ENCODE results near the gene MLYCD. TPM values are rescaled to one million over a fixed set of nuclear protein-coding genes. Genes with fewer than 3 reads are reported as not detected.

The MLYCD gene
- total RNA-seq, 4 donors from 2014 or later = 9.6 to 15.8 (median 12.3) TPM

- H3K9me3 ChIP-seq = no peaks in the 10 kb centered on the region
- WGBS = 89% methylated on average over 22 of the region's 22 CpGs
- no peak for TF ChIP-seq POLR2AphosphoS5 (IDR thresholded peaks at IDR 0.05)
- no peak for TF ChIP-seq CTCF (IDR thresholded peaks at IDR 0.05)
- no peak for TF ChIP-seq EP300 (IDR thresholded peaks at IDR 0.05)
- no peak for TF ChIP-seq POLR2A (IDR thresholded peaks at IDR 0.05; ENCODE audit: low read depth)
- H3K27ac ChIP-seq (replicated peaks in 1 of 4) = no peak overlapping the region
- intact Hi-C loops (cut with DNase I) = loop anchor here (5.0 kb wide), 1 partner anchor 539 kb away; the partner anchor contains the start of gene MEAK7
- H3K4me3 ChIP-seq = no peak overlapping the region
- peaks cover 54 to 80% (median 71%) of the 10 kb centered on the region in 4 donors for H3K36me3 ChIP-seq
- DNase-seq (ENCODE audit: extremely low spot score) = no peak
- peaks cover 0 to 6% (median 0%) of the 10 kb centered on the region in 4 donors for H3K27me3 ChIP-seq
- peaks cover 3 to 6% (median 6%) of the 10 kb centered on the region in 4 donors for H3K4me1 ChIP-seq
These were observed 64.6 kb downstream of the MLYCD start for GRCh38 chr16:83963277-83964119.

DNA sequence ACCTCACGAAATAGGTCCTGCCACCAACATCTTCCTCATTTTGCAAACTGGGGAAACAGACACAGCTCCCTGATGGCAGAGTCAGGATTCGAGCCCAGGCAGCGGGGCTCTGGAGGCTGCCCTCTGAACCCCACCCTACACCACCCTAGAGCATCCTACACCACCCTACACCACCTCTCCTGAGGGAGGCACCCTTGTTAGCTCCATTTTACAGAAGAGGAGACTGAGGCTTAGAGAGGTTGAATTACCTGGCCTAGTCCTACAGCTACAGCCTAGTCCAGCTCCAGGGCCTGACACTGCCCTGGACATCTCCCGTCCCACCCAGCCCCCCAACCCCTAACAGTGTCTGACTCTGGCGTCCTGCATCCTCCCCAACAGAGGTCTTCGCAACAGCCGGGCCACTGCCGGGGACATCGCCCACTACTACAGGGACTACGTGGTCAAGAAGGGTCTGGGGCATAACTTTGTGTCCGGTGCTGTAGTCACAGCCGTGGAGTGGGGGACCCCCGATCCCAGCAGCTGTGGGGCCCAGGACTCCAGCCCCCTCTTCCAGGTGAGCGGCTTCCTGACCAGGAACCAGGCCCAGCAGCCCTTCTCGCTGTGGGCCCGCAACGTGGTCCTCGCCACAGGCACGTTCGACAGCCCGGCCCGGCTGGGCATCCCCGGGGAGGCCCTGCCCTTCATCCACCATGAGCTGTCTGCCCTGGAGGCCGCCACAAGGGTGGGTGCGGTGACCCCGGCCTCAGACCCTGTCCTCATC lies 65.9 kb downstream of the MLYCD start:
- intact Hi-C loops (cut with DNase I) = loop anchor here (5.0 kb wide), 2 partner anchors 522 to 537 kb away; partner anchors contain the start of gene MEAK7
- Histone ChIP-seq H3K36me3 (peaks cover 42 to 67% (median 57%) of the 10 kb centered on the region in 4 donors), H3K27me3 (peaks cover 0 to 19% (median 0%) of the 10 kb centered on the region in 4 donors)

GRCh38 chr16:83965444-83966152 lies 66.7 kb downstream of the MLYCD start:
- Histone ChIP-seq H3K27ac (replicated peaks in 1 of 4) (no peak overlapping the region), H3K4me3 (no peak overlapping the region), H3K36me3 (peaks cover 36 to 59% (median 50%) of the 10 kb centered on the region in 4 donors), H3K9me3 (no peaks in the 10 kb centered on the region), H3K4me1 (peaks cover 0 to 14% (median 10%) of the 10 kb centered on the region in 4 donors), H3K27me3 (peaks cover 0 to 24% (median 0%) of the 10 kb centered on the region in 4 donors)
- intact Hi-C loops (cut with DNase I) = loop anchor here (5.0 kb wide), 1 partner anchor 522 kb away; no protein-coding TSS in a partner anchor
- no peak for DNase-seq (ENCODE audit: extremely low spot score)
- no peak for TF ChIP-seq POLR2A (IDR thresholded peaks at IDR 0.05; ENCODE audit: low read depth)
- no peak for TF ChIP-seq POLR2AphosphoS5 (IDR thresholded peaks at IDR 0.05)
- TF ChIP-seq CTCF (IDR thresholded peaks at IDR 0.05) = no peak
- TF ChIP-seq EP300 (IDR thresholded peaks at IDR 0.05) = no peak
- WGBS = 90% methylated on average over 6 of the region's 36 CpGs

More for the DNA sequence above, 65.9 kb downstream of the MLYCD start:
- Histone ChIP-seq H3K4me1 (peaks cover 0 to 14% (median 10%) of the 10 kb centered on the region in 4 donors), H3K9me3 (no peaks in the 10 kb centered on the region), H3K27ac (replicated peaks in 1 of 4) (no peak overlapping the region), H3K4me3 (no peak overlapping the region)
- WGBS = 92% methylated on average over 6 of the region's 26 CpGs
- no peak for DNase-seq (ENCODE audit: extremely low spot score)
- no peak for TF ChIP-seq CTCF (IDR thresholded peaks at IDR 0.05)
- TF ChIP-seq EP300 (IDR thresholded peaks at IDR 0.05) = no peak
- TF ChIP-seq POLR2A (IDR thresholded peaks at IDR 0.05; ENCODE audit: low read depth) = no peak
- TF ChIP-seq POLR2AphosphoS5 (IDR thresholded peaks at IDR 0.05) = no peak

- 85% methylated on average over 10 of the region's 13 CpGs for WGBS
- H3K36me3 ChIP-seq = peaks cover 29 to 53% (median 43%) of the 10 kb centered on the region in 4 donors
These were observed 67.3 kb downstream of the MLYCD start for GRCh38 chr16:83966153-83966696.

More at GRCh38 chr16:83966153-83966696, 67.3 kb downstream of the MLYCD start:
- no peak for TF ChIP-seq POLR2AphosphoS5 (IDR thresholded peaks at IDR 0.05)
- no peak for TF ChIP-seq EP300 (IDR thresholded peaks at IDR 0.05)
- no peak for TF ChIP-seq POLR2A (IDR thresholded peaks at IDR 0.05; ENCODE audit: low read depth)
- TF ChIP-seq CTCF (IDR thresholded peaks at IDR 0.05) = no peak
- peaks cover 0 to 14% (median 10%) of the 10 kb centered on the region in 4 donors for H3K4me1 ChIP-seq
- H3K27me3 ChIP-seq = peaks cover 0 to 24% (median 0%) of the 10 kb centered on the region in 4 donors
- H3K4me3 ChIP-seq = no peak overlapping the region
- no peaks in the 10 kb centered on the region for H3K9me3 ChIP-seq
- no peak overlapping the region for H3K27ac ChIP-seq (replicated peaks in 1 of 4)
- intact Hi-C loops (cut with DNase I) = loop anchor here (5.0 kb wide), 1 partner anchor 521 kb away; no protein-coding TSS in a partner anchor
- no peak for DNase-seq (ENCODE audit: extremely low spot score)

Data from esophagus muscularis mucosa (tissue), 4 donors.